PC-9 (cell line): ENCODE results near the gene RGS6. TPM values are rescaled to one million over a fixed set of nuclear protein-coding genes. Genes with fewer than 3 reads are reported as not detected.

Experiments used
- BruUV-seq: library from RNA; stranded (reverse); fragments of 400-500 nt; replicated peaks from 2 replicates; lab custom pipeline; 2021; lab: Mats Ljungman, UMichigan
- CTCF ChIA-PET: fragments of 300-600 bp; sonication (Branson Sonifier 250); formaldehyde crosslinking; loops from one replicate; lab custom pipeline; 2022; ENCODE audit warnings: antibody characterized with exemption; lab: Charles Lee
- POLR2A ChIA-PET: fragments of 300-600 bp; sonication (Branson Sonifier 250); formaldehyde crosslinking; loops from one replicate; lab custom pipeline; 2022; ENCODE audit warnings: antibody characterized with exemption; ENCODE audit not compliant: unreplicated experiment; lab: Charles Lee
- DNase-seq, 2 experiments: peaks; one replicate each; pipeline versions ENCODE4 v3.0.0 to v3.0.0-alpha.2; 2015 to 2022; ENCODE audit warnings: mixed read lengths in 1 of 2
- H2AFZ ChIP-seq: fragments of 200-600 bp; sonication (generic); 2 replicates; pipeline ENCODE4 v1.8.1; 2017; ENCODE audit warnings: antibody characterized with exemption
- H3F3A ChIP-seq: fragments of 200-600 bp; sonication (generic); 2 replicates; pipeline ENCODE4 v1.8.1; 2017; ENCODE audit warnings: antibody characterized with exemption, mild to moderate bottlenecking, low read depth; ENCODE audit not compliant: insufficient read depth
- H3K27ac ChIP-seq: fragments of 200-600 bp; sonication (generic); 2 replicates; pipeline ENCODE4 v1.6.1; 2016; ENCODE audit warnings: mixed run types
- H3K27me3 ChIP-seq: fragments of 200-600 bp; sonication (generic); 2 replicates; pipeline ENCODE4 v1.6.1; 2016; ENCODE audit warnings: low read depth, mixed run types; ENCODE audit not compliant: insufficient read depth
- H3K36me3 ChIP-seq: fragments of 200-600 bp; sonication (generic); 2 replicates; pipeline ENCODE4 v1.6.1; 2016; ENCODE audit warnings: low read depth, mixed run types
- H3K4me1 ChIP-seq: fragments of 200-600 bp; sonication (generic); replicated peaks from 2 replicates; pipeline ENCODE4 v1.6.1; 2016; ENCODE audit warnings: mixed run types; ENCODE audit not compliant: insufficient read depth
- H3K4me2 ChIP-seq: fragments of 200-600 bp; sonication (generic); 2 replicates; pipeline ENCODE4 v1.6.1; 2017; ENCODE audit warnings: mixed run types
- H3K4me3 ChIP-seq: fragments of 200-600 bp; sonication (generic); 2 replicates; pipeline ENCODE4 v1.6.1; 2016; ENCODE audit warnings: mixed run types
- H3K79me2 ChIP-seq: fragments of 200-600 bp; sonication (generic); 2 replicates; pipeline ENCODE4 v1.6.1; 2017; ENCODE audit warnings: low read depth, mixed run types
- H3K9me2 ChIP-seq: fragments of 200-600 bp; sonication (generic); 2 replicates; pipeline ENCODE4 v1.8.1; 2017; ENCODE audit warnings: mild to moderate bottlenecking; ENCODE audit not compliant: insufficient read depth
- H3K9me3 ChIP-seq: fragments of 200-600 bp; sonication (generic); 2 replicates; pipeline ENCODE4 v1.8.1; 2016; ENCODE audit warnings: low read depth; ENCODE audit not compliant: insufficient read depth
- H4K20me1 ChIP-seq: fragments of 200-600 bp; sonication (generic); 2 replicates; pipeline ENCODE4 v1.8.1; 2017; ENCODE audit not compliant: insufficient read depth
- EZH2 ChIP-seq: fragments of 200-600 bp; sonication (generic); IDR thresholded peaks from 2 replicates; pipeline ENCODE4 v1.8.0; 2017; ENCODE audit warnings: antibody characterized with exemption, low read depth
- intact Hi-C: fragments of 100-400 bp; cut with micrococcal nuclease; formaldehyde crosslinking; loops from one replicate; pipeline ENCODE4 v1.10.0; 2022; ENCODE audit not compliant: unreplicated experiment
- total RNA-seq: library from RNA; stranded (reverse); gene quantifications from 2 replicates; pipeline ENCODE4 v1.2.3, GENCODE V29; 2021
- TF ChIP-seq, protein P1 (sequence below): fragments of 200-600 bp; sonication (generic); conservative IDR thresholded peaks from 2 replicates; pipeline ENCODE4 v1.6.1; 2017; ENCODE audit warnings: mixed run types, antibody characterized with exemption, mild to moderate bottlenecking, moderate library complexity

RGS6 gene
- total RNA-seq, 1 experiment from 2014 or later: not detected

DNA sequence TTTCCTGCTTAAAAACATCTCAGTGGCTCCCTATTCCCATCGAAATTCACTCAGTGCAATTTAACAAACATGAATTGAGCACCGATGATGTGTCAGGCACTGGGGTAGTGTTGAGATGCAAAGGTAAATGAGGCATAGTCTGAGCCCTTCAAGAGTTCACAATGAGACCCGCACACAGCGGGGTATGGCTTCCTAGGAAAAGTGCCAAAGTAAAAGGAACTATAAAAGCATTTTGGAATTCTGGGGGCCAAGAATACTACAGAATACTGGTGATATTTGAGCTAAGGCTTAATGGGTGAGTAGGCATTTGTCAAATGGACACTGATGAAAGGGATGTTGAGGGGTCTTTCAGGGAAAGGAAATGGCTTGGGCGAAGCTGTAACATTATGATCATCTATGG lies 646.3 kb downstream of the RGS6 start:
- Histone ChIP-seq H3K9me3 (no peaks in the 10 kb centered on the region), H3K4me3 (no peak overlapping the region), H3K4me1 (no peaks in the 10 kb centered on the region), H3K27me3 (peaks cover 14% of the 10 kb centered on the region; the same call in 1 of the 2 replicates), H3K9me2 (no peaks in the 10 kb centered on the region), H3F3A (no peaks in the 10 kb centered on the region), H3K79me2 (no peaks in the 10 kb centered on the region), H3K36me3 (no peaks in the 10 kb centered on the region), H4K20me1 (no peaks in the 10 kb centered on the region), H3K27ac (no peak overlapping the region), H3K4me2 (no peak overlapping the region), H2AFZ (no peak overlapping the region)
- POLR2A ChIA-PET: no interaction called here
- TF ChIP-seq, protein P1, sequence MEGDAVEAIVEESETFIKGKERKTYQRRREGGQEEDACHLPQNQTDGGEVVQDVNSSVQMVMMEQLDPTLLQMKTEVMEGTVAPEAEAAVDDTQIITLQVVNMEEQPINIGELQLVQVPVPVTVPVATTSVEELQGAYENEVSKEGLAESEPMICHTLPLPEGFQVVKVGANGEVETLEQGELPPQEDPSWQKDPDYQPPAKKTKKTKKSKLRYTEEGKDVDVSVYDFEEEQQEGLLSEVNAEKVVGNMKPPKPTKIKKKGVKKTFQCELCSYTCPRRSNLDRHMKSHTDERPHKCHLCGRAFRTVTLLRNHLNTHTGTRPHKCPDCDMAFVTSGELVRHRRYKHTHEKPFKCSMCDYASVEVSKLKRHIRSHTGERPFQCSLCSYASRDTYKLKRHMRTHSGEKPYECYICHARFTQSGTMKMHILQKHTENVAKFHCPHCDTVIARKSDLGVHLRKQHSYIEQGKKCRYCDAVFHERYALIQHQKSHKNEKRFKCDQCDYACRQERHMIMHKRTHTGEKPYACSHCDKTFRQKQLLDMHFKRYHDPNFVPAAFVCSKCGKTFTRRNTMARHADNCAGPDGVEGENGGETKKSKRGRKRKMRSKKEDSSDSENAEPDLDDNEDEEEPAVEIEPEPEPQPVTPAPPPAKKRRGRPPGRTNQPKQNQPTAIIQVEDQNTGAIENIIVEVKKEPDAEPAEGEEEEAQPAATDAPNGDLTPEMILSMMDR: no peak
- TF ChIP-seq EZH2: no peak
- intact Hi-C loops: no loop called here
- no peak for DNase-seq
- BruUV-seq: no TSS peak
- CTCF ChIA-PET: no interaction called here

DNA sequence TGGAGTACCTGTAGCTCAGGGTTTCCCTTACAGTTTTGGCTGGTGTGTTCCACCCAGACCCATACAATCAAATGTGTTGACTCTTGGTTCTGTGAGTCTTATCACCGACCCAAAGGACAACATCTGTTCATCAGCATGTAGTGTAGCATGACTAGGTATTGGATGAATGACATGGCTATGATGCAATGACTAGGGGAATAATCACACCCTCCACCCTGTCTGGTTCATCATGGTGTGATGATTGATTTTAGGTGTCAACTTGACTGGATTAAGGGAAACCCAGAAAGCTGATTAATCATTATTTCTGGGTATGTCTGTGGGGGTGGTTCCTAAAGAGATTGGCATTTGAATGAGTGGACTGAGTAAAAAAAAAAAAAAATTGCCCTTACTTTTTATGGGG lies 650.4 kb downstream of the RGS6 start:
- Histone ChIP-seq H3K36me3 (no peaks in the 10 kb centered on the region), H3K4me3 (no peak overlapping the region), H3F3A (no peaks in the 10 kb centered on the region), H3K4me2 (no peak overlapping the region), H2AFZ (no peak overlapping the region), H3K27ac (no peak overlapping the region), H4K20me1 (no peaks in the 10 kb centered on the region), H3K27me3 (peaks cover 2% of the 10 kb centered on the region; the same call in 1 of the 2 replicates), H3K9me2 (no peaks in the 10 kb centered on the region), H3K9me3 (no peaks in the 10 kb centered on the region), H3K4me1 (no peaks in the 10 kb centered on the region), H3K79me2 (no peaks in the 10 kb centered on the region)
- no TSS peak for BruUV-seq
- intact Hi-C loops: no loop called here
- TF ChIP-seq, protein P1: no peak
- TF ChIP-seq EZH2: no peak
- ChIA-PET CTCF (no interaction called here), POLR2A (no interaction called here)
- no peak for DNase-seq

DNA sequence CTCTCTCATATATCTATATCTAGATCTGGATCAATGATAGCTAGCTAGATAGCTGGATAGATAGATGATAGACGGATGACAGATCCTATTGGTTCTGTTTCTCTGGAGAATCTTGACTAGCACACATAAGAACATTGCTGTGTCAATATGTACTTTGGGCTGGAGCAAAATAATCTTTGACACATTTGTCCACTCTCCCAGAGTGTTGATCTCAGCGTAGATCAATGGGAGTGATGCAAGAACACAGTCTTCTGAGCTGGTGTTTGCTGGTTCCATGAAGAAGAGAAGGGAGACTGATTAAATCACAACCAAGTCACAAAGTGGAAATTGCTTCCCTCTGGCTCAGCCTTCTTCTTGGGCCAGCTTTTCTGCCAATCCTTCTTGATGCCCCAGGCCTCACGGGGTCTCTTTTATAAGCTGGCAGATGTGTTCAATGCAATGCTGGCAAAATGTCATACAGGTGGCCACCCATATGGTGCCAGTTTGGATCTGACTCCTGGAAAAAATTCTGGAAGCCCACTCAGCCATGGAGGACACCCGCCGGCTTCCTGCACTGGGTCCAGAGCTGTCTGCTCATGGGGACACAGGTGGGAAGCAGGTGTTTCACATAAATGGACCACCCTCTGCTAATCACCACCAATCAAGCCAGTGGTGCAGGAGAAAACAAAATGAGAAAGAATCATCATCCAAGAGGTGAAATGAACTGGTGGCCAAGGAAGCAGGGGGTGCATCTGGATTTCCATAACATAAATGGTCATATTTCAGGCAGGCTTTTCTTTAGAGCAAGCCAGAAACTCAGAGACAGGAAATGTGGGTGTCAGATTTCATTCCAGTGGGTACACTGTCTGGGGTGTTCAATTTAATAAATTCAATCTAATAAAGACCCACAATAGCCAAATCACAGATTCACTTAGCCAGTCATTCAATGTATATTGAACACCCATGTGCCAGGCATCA lies 651.4 kb downstream of the RGS6 start:
- Histone ChIP-seq H3K9me2 (no peaks in the 10 kb centered on the region), H3F3A (no peaks in the 10 kb centered on the region), H3K4me3 (no peak overlapping the region), H3K27ac (no peak overlapping the region), H3K27me3 (no peaks in the 10 kb centered on the region), H3K4me2 (no peak overlapping the region), H2AFZ (no peak overlapping the region), H3K4me1 (no peaks in the 10 kb centered on the region), H3K9me3 (no peaks in the 10 kb centered on the region), H3K79me2 (no peaks in the 10 kb centered on the region), H4K20me1 (no peaks in the 10 kb centered on the region), H3K36me3 (no peaks in the 10 kb centered on the region)
- CTCF ChIA-PET: no interaction called here
- POLR2A ChIA-PET: no interaction called here
- DNase-seq: no peak
- TF ChIP-seq EZH2: no peak
- TF ChIP-seq, protein P1: no peak
- intact Hi-C loops: no loop called here
- BruUV-seq: no TSS peak
